Endothelial cell (in vitro differentiated cells): ENCODE results near the gene ALS2CL. TPM values are rescaled to one million over a fixed set of nuclear protein-coding genes. Genes with fewer than 3 reads are reported as not detected.

Experiments
- DNase-seq: peaks from one replicate; pipeline ENCODE4 v3.0.0; 2021; ENCODE audit warnings: low spot score
- H3K27ac Mint-ChIP-seq: one replicate; pipeline ENCODE4 v1.8.0; 2021; ENCODE audit warnings: mixed read lengths, inconsistent platforms; ENCODE audit not compliant: unreplicated experiment
- H3K27me3 Mint-ChIP-seq: one replicate; pipeline ENCODE4 v1.8.0; 2021; ENCODE audit warnings: mild to moderate bottlenecking, moderate library complexity, mixed read lengths, inconsistent platforms; ENCODE audit not compliant: unreplicated experiment
- H3K36me3 Mint-ChIP-seq: one replicate; pipeline ENCODE4 v1.8.0; 2021; ENCODE audit warnings: mild to moderate bottlenecking, low read depth, mixed read lengths, inconsistent platforms; ENCODE audit not compliant: unreplicated experiment
- H3K4me1 Mint-ChIP-seq: one replicate; pipeline ENCODE4 v1.8.0; 2021; ENCODE audit warnings: mild to moderate bottlenecking, mixed read lengths, inconsistent platforms; ENCODE audit not compliant: unreplicated experiment
- H3K4me3 Mint-ChIP-seq: one replicate; pipeline ENCODE4 v1.8.0; 2021; ENCODE audit warnings: mild to moderate bottlenecking, mixed read lengths, inconsistent platforms; ENCODE audit not compliant: unreplicated experiment
- H3K9me3 Mint-ChIP-seq: one replicate; pipeline ENCODE4 v1.8.0; 2021; ENCODE audit warnings: mixed read lengths, inconsistent platforms; ENCODE audit not compliant: unreplicated experiment
- CTCF ChIP-seq: fragments of 200-600 bp; sonication (generic); IDR thresholded peaks from one replicate; pipeline ENCODE4 v1.5.0; 2021; ENCODE audit warnings: antibody characterized with exemption; ENCODE audit not compliant: unreplicated experiment
- total RNA-seq: library from RNA; stranded (reverse); fragmentation: NEBNext Ultra II Directional; extraction: Animal tissue kit (Norgen Biotek cat#: 25700); gene quantifications from one replicate; pipeline ENCODE4 v1.2.1, GENCODE V29; 2021; ENCODE audit not compliant: unreplicated experiment

ALS2CL gene
- total RNA-seq, 1 donor from 2014 or later: 5.6 TPM

- H3K4me1 Mint-ChIP-seq: no peaks in the 10 kb centered on the region
- no peak overlapping the region for H3K27ac Mint-ChIP-seq
- no peak overlapping the region for H3K4me3 Mint-ChIP-seq
- no peak for DNase-seq
- H3K27me3 Mint-ChIP-seq: peaks cover 9% of the 10 kb centered on the region
- H3K36me3 Mint-ChIP-seq: no peaks in the 10 kb centered on the region
- TF ChIP-seq CTCF: no peak
- H3K9me3 Mint-ChIP-seq: no peaks in the 10 kb centered on the region
These were observed 25.8 kb downstream of the ALS2CL start for GRCh38 chr3:46667657-46668056.

DNA sequence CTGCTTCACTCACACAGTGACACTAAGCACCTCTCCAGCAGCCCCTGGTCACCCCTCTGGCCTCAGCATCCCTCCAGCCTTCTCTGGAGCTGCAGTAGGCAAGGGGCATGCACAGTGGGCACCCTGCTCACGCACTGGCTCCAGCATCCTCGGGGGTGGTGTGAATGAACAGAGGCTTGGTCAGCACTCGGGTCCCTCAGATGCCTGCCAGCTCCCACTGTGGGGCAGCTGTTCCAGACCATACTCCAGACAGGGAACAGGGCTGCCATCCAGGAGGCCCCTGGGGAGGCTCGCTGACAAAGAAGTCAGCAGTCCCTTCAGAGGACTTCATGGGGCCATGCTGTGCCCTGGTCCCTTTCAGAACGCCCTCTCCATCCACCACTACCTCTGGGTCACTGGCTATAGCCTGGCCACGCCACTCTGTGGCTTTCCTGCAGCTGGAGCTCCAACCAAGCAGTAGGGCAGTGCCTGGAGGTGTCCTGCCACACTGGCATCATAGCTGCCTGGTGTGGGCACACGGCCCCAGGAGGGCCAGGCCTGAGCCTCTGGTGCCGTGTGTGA is 26.3 kb downstream of the ALS2CL start:
- H3K27me3 Mint-ChIP-seq: peaks cover 12% of the 10 kb centered on the region

GRCh38 chr3:46666453-46666845 is 27.0 kb downstream of the ALS2CL start:
- no peak for DNase-seq
- no peaks in the 10 kb centered on the region for H3K4me1 Mint-ChIP-seq
- H3K27ac Mint-ChIP-seq: no peak overlapping the region
- H3K36me3 Mint-ChIP-seq: no peaks in the 10 kb centered on the region
- no peak for TF ChIP-seq CTCF
- H3K9me3 Mint-ChIP-seq: no peaks in the 10 kb centered on the region
- no peak overlapping the region for H3K4me3 Mint-ChIP-seq
- H3K27me3 Mint-ChIP-seq: peaks cover 12% of the 10 kb centered on the region

More for the DNA sequence above, 26.3 kb downstream of the ALS2CL start:
- no peak for TF ChIP-seq CTCF
- H3K4me1 Mint-ChIP-seq: no peaks in the 10 kb centered on the region
- DNase-seq: no peak
- no peaks in the 10 kb centered on the region for H3K9me3 Mint-ChIP-seq
- no peak overlapping the region for H3K4me3 Mint-ChIP-seq
- H3K36me3 Mint-ChIP-seq: no peaks in the 10 kb centered on the region
- no peak overlapping the region for H3K27ac Mint-ChIP-seq

GRCh38 chr3:46665763-46666452 is 27.6 kb downstream of the ALS2CL start:
- Mint-ChIP-seq H3K27ac (no peak overlapping the region), H3K9me3 (no peaks in the 10 kb centered on the region), H3K4me3 (no peak overlapping the region), H3K36me3 (no peaks in the 10 kb centered on the region), H3K4me1 (no peaks in the 10 kb centered on the region), H3K27me3 (peaks cover 12% of the 10 kb centered on the region)
- DNase-seq: no peak
- no peak for TF ChIP-seq CTCF

DNA sequence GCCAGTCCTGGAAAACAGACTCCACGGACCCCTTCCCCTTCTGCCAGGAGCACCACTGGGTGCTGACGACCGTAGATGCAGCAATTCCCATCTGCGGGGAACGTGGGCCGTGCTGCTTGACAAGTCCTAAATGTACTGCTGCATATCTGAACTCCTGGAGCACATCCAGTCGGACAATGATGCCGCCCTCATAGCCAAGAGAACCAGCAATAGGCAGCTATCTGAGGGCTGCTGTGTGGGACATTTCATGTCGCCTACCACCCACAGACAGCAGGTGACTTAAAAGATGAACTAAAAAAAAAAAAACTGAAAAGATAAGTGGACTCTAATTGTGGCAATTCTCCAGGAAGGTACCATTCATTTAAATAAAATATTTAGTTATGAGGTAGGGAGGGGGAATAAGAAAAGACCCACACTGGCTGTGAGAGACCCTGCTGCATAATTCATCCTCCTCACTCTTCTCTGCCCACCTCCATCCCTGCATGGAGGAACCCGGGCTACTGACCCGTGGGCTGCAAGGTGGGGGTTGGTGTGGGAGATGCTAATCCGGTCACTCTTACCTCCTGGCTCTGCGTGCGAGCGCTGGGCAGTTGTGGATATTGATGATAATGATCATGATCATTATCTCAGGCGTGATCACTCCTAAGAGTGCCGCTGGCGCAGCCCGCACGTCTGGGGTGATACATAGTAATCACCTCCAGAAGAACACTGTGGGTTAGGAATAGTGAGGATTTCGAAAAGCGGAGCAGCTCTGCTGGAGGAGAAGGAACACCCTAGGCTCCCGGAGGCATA is 28.3 kb downstream of the ALS2CL start:
- H3K36me3 Mint-ChIP-seq: no peaks in the 10 kb centered on the region
- no peak overlapping the region for H3K27ac Mint-ChIP-seq
- no peaks in the 10 kb centered on the region for H3K4me1 Mint-ChIP-seq
- H3K9me3 Mint-ChIP-seq: no peaks in the 10 kb centered on the region
- H3K27me3 Mint-ChIP-seq: peaks cover 12% of the 10 kb centered on the region
- no peak for TF ChIP-seq CTCF
- H3K4me3 Mint-ChIP-seq: no peak overlapping the region
- no peak for DNase-seq
